Tibial artery (tissue), 4 donors: ENCODE measurements around the gene CRACR2B.

Source experiments
- DNase-seq, 2 donors: peaks; one replicate each; pipeline ENCODE4 v3.0.0-alpha.2; 2019
- H3K27ac ChIP-seq, 2 donors: fragments of 200-600 bp; sonication (generic) in 1 of 2; 1 replicate in 1 of 2; 2 replicates in 1 of 2; pipeline ENCODE4 v1.5.1; 2018 to 2019; ENCODE audit warnings: mild to moderate bottlenecking in 1 of 2
- H3K27me3 ChIP-seq, 2 donors: fragments of 200-600 bp; sonication (generic) in 1 of 2; one replicate each; pipeline versions ENCODE4 v1.5.1 to v1.6.0; 2016 to 2019
- H3K36me3 ChIP-seq, 3 donors: fragments of 200-600 bp; sonication (generic) in 2 of 3; one replicate each; pipeline ENCODE4 v1.5.1; 2016 to 2019; ENCODE audit warnings: mild to moderate bottlenecking in 2 of 3
- H3K4me1 ChIP-seq, 4 donors: fragments of 200-600 bp; sonication (generic) in 2 of 4; 1 replicate in 3 of 4; 2 replicates in 1 of 4; pipeline ENCODE4 v1.5.1; 2016 to 2019
- H3K4me3 ChIP-seq, 2 donors: fragments of 200-600 bp; sonication (generic) in 1 of 2; 1 replicate in 1 of 2; 2 replicates in 1 of 2; pipeline ENCODE4 v1.5.1; 2018 to 2019; ENCODE audit warnings: mild to moderate bottlenecking in 2 of 2
- H3K9me3 ChIP-seq, 3 donors: fragments of 200-600 bp; sonication (generic) in 1 of 3; one replicate each; pipeline ENCODE4 v1.5.1; 2016 to 2019
- intact Hi-C: fragments of 100-400 bp; cut with DNase I; formaldehyde crosslinking; loops from one replicate; pipeline ENCODE4 v1.15.0; 2023; ENCODE audit warnings: low total_unique reads
- TF ChIP-seq, protein P1 (sequence below), 2 experiments: fragments of 200-600 bp in 1 of 2; fragments of 450-650 bp in 1 of 2; IDR thresholded peaks; one replicate each; pipeline ENCODE4 v1.5.1; 2017 to 2019; ENCODE audit warnings: antibody characterized with exemption in 2 of 2, mild to moderate bottlenecking in 1 of 2, moderate library complexity in 1 of 2

The CRACR2B gene

DNA sequence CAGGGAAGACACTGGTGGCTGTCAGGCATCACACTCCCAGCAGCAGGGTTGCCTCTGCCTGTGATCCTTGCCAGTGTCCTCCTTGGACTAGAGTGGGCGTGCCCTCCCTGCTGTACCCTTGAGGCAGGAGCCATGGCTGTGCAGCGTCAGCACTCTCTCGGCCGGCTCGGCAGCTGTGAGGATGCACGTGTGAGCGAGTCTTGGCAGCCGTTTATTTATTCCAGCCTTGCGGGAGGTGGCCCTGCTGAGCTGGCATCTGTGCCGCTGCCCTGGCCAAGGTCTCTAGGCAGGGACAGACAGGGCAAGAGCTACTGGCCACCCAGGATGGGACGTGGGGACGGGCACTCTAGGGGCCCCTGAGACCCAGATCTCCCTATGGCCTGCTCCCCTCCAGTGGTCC lies 48.8 kb downstream of the CRACR2B start:
- Histone ChIP-seq H3K9me3 (no peaks in the 10 kb centered on the region), H3K4me3 (no peak overlapping the region), H3K27ac (no peak overlapping the region), H3K27me3 (no peaks in the 10 kb centered on the region), H3K36me3 (peaks cover 6 to 59% (median 15%) of the 10 kb centered on the region in 3 donors), H3K4me1 (no peaks in the 10 kb centered on the region)
- TF ChIP-seq, protein P1, sequence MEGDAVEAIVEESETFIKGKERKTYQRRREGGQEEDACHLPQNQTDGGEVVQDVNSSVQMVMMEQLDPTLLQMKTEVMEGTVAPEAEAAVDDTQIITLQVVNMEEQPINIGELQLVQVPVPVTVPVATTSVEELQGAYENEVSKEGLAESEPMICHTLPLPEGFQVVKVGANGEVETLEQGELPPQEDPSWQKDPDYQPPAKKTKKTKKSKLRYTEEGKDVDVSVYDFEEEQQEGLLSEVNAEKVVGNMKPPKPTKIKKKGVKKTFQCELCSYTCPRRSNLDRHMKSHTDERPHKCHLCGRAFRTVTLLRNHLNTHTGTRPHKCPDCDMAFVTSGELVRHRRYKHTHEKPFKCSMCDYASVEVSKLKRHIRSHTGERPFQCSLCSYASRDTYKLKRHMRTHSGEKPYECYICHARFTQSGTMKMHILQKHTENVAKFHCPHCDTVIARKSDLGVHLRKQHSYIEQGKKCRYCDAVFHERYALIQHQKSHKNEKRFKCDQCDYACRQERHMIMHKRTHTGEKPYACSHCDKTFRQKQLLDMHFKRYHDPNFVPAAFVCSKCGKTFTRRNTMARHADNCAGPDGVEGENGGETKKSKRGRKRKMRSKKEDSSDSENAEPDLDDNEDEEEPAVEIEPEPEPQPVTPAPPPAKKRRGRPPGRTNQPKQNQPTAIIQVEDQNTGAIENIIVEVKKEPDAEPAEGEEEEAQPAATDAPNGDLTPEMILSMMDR (IDR thresholded peaks at IDR 0.05), result no peak
- intact Hi-C loops, result no loop called here
- no peak for DNase-seq

DNA sequence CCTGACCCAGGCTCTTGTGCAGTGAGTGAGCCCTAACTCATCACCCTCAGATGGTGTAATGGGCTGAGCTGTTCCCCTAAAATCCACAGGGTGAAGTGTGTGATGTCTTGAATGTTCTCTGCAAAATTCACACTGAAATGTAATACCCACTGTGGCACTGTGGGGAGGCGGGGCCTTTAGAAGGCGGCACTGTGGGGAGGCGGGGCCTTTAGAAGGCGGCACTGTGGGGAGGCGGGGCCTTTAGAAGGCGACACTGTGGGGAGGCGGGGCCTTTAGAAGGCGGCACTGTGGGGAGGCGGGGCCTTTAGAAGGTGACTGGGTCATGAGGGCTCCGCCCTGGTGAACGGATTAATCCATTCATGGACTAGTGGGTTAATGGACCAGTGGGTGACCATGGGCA lies 49.8 kb downstream of the CRACR2B start:
- TF ChIP-seq, protein P1 (IDR thresholded peaks at IDR 0.05), result no peak
- no peaks in the 10 kb centered on the region for H3K4me1 ChIP-seq
- no peaks in the 10 kb centered on the region for H3K27me3 ChIP-seq
- no peak overlapping the region for H3K27ac ChIP-seq
- H3K4me3 ChIP-seq, result no peak overlapping the region
- H3K9me3 ChIP-seq, result no peaks in the 10 kb centered on the region
- no peak for DNase-seq
- intact Hi-C loops, result no loop called here
- peaks cover 8 to 69% (median 17%) of the 10 kb centered on the region in 3 donors for H3K36me3 ChIP-seq

DNA sequence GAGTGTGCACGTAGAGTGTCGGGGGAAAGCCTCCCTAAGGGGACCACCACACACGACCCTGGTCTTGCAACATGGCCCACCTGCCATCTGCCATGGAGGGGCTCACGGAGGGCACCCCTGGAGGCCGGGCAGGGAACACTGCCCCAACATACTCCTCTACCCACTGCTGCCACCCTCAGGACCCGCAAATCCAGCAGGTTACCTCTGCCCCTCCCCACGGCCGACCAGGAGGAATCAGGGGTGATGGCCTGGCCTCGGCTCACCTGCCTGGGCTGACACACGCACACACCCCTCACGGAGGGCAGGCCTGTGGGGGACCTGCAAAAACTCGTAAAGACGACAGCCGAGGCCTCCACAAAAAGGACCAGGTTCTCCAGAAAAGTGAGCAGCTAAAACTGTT lies 52.7 kb downstream of the CRACR2B start:
- no peaks in the 10 kb centered on the region for H3K4me1 ChIP-seq
- H3K36me3 ChIP-seq, result peaks cover 8 to 81% (median 26%) of the 10 kb centered on the region in 3 donors
- no peaks in the 10 kb centered on the region for H3K9me3 ChIP-seq
- intact Hi-C loops, result no loop called here
- no peaks in the 10 kb centered on the region for H3K27me3 ChIP-seq
- TF ChIP-seq, protein P1 (IDR thresholded peaks at IDR 0.05), result no peak
- H3K27ac ChIP-seq, result no peak overlapping the region
- no peak for DNase-seq
- H3K4me3 ChIP-seq, result no peak overlapping the region
